HG02798 (cell line): ENCODE results near the gene RGS6.

Source experiments
- ATAC-seq: cut with Tn5 transposase; IDR thresholded peaks from one replicate; pipeline ENCODE4 v1.9.1; 2021; ENCODE audit warnings: mild to moderate bottlenecking; ENCODE audit not compliant: unreplicated experiment, poor library complexity

The RGS6 gene

GRCh38 chr14:72352012-72352411, 419.8 kb downstream of the RGS6 start:
- ATAC-seq: no peak

GRCh38 chr14:72366619-72367018, 434.4 kb downstream of the RGS6 start:
- ATAC-seq: no peak

- ATAC-seq: no peak
Observed at GRCh38 chr14:72369106-72369505, 436.9 kb downstream of the RGS6 start.

- ATAC-seq: no peak
Observed at GRCh38 chr14:72377016-72377415, 444.8 kb downstream of the RGS6 start.

GRCh38 chr14:72380456-72380855, 448.2 kb downstream of the RGS6 start:
- no peak for ATAC-seq

GRCh38 chr14:72383865-72384264, 451.6 kb downstream of the RGS6 start:
- ATAC-seq: no peak

GRCh38 chr14:72387726-72388125, 455.5 kb downstream of the RGS6 start:
- ATAC-seq: no peak

- no peak for ATAC-seq
Observed at GRCh38 chr14:72389200-72389599, 457.0 kb downstream of the RGS6 start.

- ATAC-seq: no peak
Observed at GRCh38 chr14:72401101-72401625, 468.9 kb downstream of the RGS6 start.

- no peak for ATAC-seq
Observed at GRCh38 chr14:72401632-72402376, 469.6 kb downstream of the RGS6 start.

- ATAC-seq: no peak
Observed at GRCh38 chr14:72402377-72402772, 470.1 kb downstream of the RGS6 start.

GRCh38 chr14:72404106-72404774, 472.0 kb downstream of the RGS6 start:
- ATAC-seq: no peak

- no peak for ATAC-seq
Observed at GRCh38 chr14:72404998-72405397, 472.8 kb downstream of the RGS6 start.

- no peak for ATAC-seq
Observed at GRCh38 chr14:72408020-72408419, 475.8 kb downstream of the RGS6 start.

- ATAC-seq: no peak
Observed at GRCh38 chr14:72409047-72409446, 476.8 kb downstream of the RGS6 start.

- ATAC-seq: no peak
Observed at GRCh38 chr14:72416081-72416849, 484.0 kb downstream of the RGS6 start.

- no peak for ATAC-seq
Observed at GRCh38 chr14:72416892-72417291, 484.7 kb downstream of the RGS6 start.

- no peak for ATAC-seq
Observed at GRCh38 chr14:72418806-72419205, 486.6 kb downstream of the RGS6 start.

- ATAC-seq: no peak
Observed at GRCh38 chr14:72419226-72419775, 487.1 kb downstream of the RGS6 start.

- no peak for ATAC-seq
Observed at GRCh38 chr14:72420749-72421474, 488.7 kb downstream of the RGS6 start.
